KBM-7 (cell line): ENCODE data around the gene SATB1.

ENCODE experiments used
- DNase-seq: peaks from one replicate; pipeline ENCODE4 v3.0.0-alpha.2; 2015
- in situ Hi-C: fragments of 300-500 bp; cut with MboI; formaldehyde crosslinking; loops from 2 replicates; pipeline ENCODE4 v1.14.3; 2020; ENCODE audit warnings: low sequenced_read_pairs, low pct_unique_long_range_greater_than_20kb, mixed read lengths

The SATB1 gene

GRCh38 chr3:18410205-18410604 lies 14.9 kb downstream of the SATB1 start:
- no peak for DNase-seq
- in situ Hi-C loops = no loop called here

- in situ Hi-C loops = no loop called here
- no peak for DNase-seq
These were observed 15.9 kb downstream of the SATB1 start for GRCh38 chr3:18409266-18409665.

- in situ Hi-C loops = no loop called here
- DNase-seq = no peak
These were observed 20.0 kb downstream of the SATB1 start for GRCh38 chr3:18405141-18405540.

GRCh38 chr3:18403061-18403460 lies 22.1 kb downstream of the SATB1 start:
- no peak for DNase-seq
- in situ Hi-C loops = no loop called here

GRCh38 chr3:18402239-18402799 lies 22.8 kb downstream of the SATB1 start:
- DNase-seq = no peak
- in situ Hi-C loops = no loop called here

GRCh38 chr3:18401300-18401961 lies 23.7 kb downstream of the SATB1 start:
- in situ Hi-C loops = no loop called here
- no peak for DNase-seq

- DNase-seq = no peak
- in situ Hi-C loops = no loop called here
These were observed 26.7 kb downstream of the SATB1 start for GRCh38 chr3:18398448-18398847.

- in situ Hi-C loops = no loop called here
These were observed 28.7 kb downstream of the SATB1 start for GRCh38 chr3:18396428-18396827.

GRCh38 chr3:18394384-18394995 lies 30.6 kb downstream of the SATB1 start:
- no peak for DNase-seq
- in situ Hi-C loops = no loop called here

More at GRCh38 chr3:18396428-18396827, 28.7 kb downstream of the SATB1 start:
- no peak for DNase-seq

GRCh38 chr3:18393906-18394305 lies 31.2 kb downstream of the SATB1 start:
- in situ Hi-C loops = no loop called here

GRCh38 chr3:18390024-18390660 lies 35.0 kb downstream of the SATB1 start:
- in situ Hi-C loops = no loop called here
- DNase-seq = no peak

More at GRCh38 chr3:18393906-18394305, 31.2 kb downstream of the SATB1 start:
- no peak for DNase-seq

- in situ Hi-C loops = no loop called here
- DNase-seq = peak; percentile 74
These were observed 35.9 kb downstream of the SATB1 start for GRCh38 chr3:18389108-18389733.

GRCh38 chr3:18386274-18386890 lies 38.8 kb downstream of the SATB1 start:
- no peak for DNase-seq
- in situ Hi-C loops = no loop called here

GRCh38 chr3:18385706-18386105 lies 39.4 kb downstream of the SATB1 start:
- in situ Hi-C loops = no loop called here
- DNase-seq = no peak

GRCh38 chr3:18382760-18383369 lies 42.3 kb downstream of the SATB1 start:
- in situ Hi-C loops = no loop called here
- no peak for DNase-seq

GRCh38 chr3:18379647-18380046 lies 45.5 kb downstream of the SATB1 start:
- DNase-seq = no peak
- in situ Hi-C loops = no loop called here

GRCh38 chr3:18378218-18378617 lies 46.9 kb downstream of the SATB1 start:
- DNase-seq = no peak
- in situ Hi-C loops = no loop called here

- in situ Hi-C loops = no loop called here
- DNase-seq = no peak
These were observed 48.5 kb downstream of the SATB1 start for GRCh38 chr3:18376682-18377081.

- in situ Hi-C loops = no loop called here
- no peak for DNase-seq
These were observed 52.2 kb downstream of the SATB1 start for GRCh38 chr3:18372786-18373405.
